ENCODE measurements around the gene ABCB8. TPM values are rescaled to one million over a fixed set of nuclear protein-coding genes. Genes with fewer than 3 reads are reported as not detected.

The ABCB8 gene
- total RNA-seq, 1 donor from 2014 or later: 53.0 TPM

- no peak for DNase-seq (ENCODE audit: low read depth)
These were observed 28.6 kb downstream of the ABCB8 start for GRCh38 chr7:151056666-151057505.

GRCh38 chr7:151057506-151057988 is 29.3 kb downstream of the ABCB8 start, which contains the start of gene CDK5:
Gene CDK5, minus strand, starts transcription at chr7:151057897. Its CDS starts 49 bp downstream, at chr7:151057848.
- no peak for DNase-seq (ENCODE audit: low read depth)

GRCh38 chr7:151057989-151058780 is 29.9 kb downstream of the ABCB8 start:
- peak; percentile 100 for DNase-seq (ENCODE audit: low read depth)

- DNase-seq (ENCODE audit: low read depth): peak; percentile 97
These were observed 30.6 kb downstream of the ABCB8 start for GRCh38 chr7:151058781-151059366.

GRCh38 chr7:151059367-151060112 is 31.3 kb downstream of the ABCB8 start, which contains the start of gene SLC4A2:
Gene SLC4A2, plus strand, starts transcription at chr7:151059589. Its CDS starts 2,399 bp downstream, at chr7:151061988.
- DNase-seq (ENCODE audit: low read depth): peak; percentile 92

GRCh38 chr7:151060113-151060415 is 31.8 kb downstream of the ABCB8 start:
- no peak for DNase-seq (ENCODE audit: low read depth)

- peak; percentile 95 for DNase-seq (ENCODE audit: low read depth)
These were observed 32.4 kb downstream of the ABCB8 start for GRCh38 chr7:151060416-151061212.

- no peak for DNase-seq (ENCODE audit: low read depth)
These were observed 33.2 kb downstream of the ABCB8 start for GRCh38 chr7:151061213-151062110.

- no peak for DNase-seq (ENCODE audit: low read depth)
These were observed 33.8 kb downstream of the ABCB8 start for GRCh38 chr7:151062111-151062398.

- peak; percentile 89 for DNase-seq (ENCODE audit: low read depth)
These were observed 34.4 kb downstream of the ABCB8 start for GRCh38 chr7:151062399-151063211.

GRCh38 chr7:151063212-151063561 is 34.9 kb downstream of the ABCB8 start:
- DNase-seq (ENCODE audit: low read depth): peak; percentile 96

- no peak for DNase-seq (ENCODE audit: low read depth)
These were observed 36.2 kb downstream of the ABCB8 start for GRCh38 chr7:151064454-151064853.

- no peak for DNase-seq (ENCODE audit: low read depth)
These were observed 36.7 kb downstream of the ABCB8 start for GRCh38 chr7:151064993-151065392.

- DNase-seq (ENCODE audit: low read depth): no peak
These were observed 37.3 kb downstream of the ABCB8 start for GRCh38 chr7:151065516-151065915.

GRCh38 chr7:151066273-151066974 is 38.2 kb downstream of the ABCB8 start:
- DNase-seq (ENCODE audit: low read depth): no peak

- peak; percentile 99 for DNase-seq (ENCODE audit: low read depth)
These were observed 40.0 kb downstream of the ABCB8 start for GRCh38 chr7:151068069-151068773.
